HFFc6 (cell line): ENCODE data around the gene GLIPR2. TPM values are rescaled to one million over a fixed set of nuclear protein-coding genes. Genes with fewer than 3 reads are reported as not detected.

Experiments used
- DNase-seq: peaks from one replicate; pipeline ENCODE4 v3.0.0-alpha.2; 2018
- H3K27ac Mint-ChIP-seq: 2 replicates; pipeline ENCODE4 v1.8.0; 2020; ENCODE audit warnings: mild to moderate bottlenecking, mixed read lengths
- H3K27me3 Mint-ChIP-seq: 2 replicates; pipeline ENCODE4 v1.8.0; 2021; ENCODE audit warnings: mild to moderate bottlenecking, moderate library complexity, mixed read lengths; ENCODE audit not compliant: insufficient read depth
- H3K36me3 Mint-ChIP-seq: 2 replicates; pipeline ENCODE4 v1.8.0; 2021; ENCODE audit warnings: low read depth, mixed read lengths
- H3K4me1 Mint-ChIP-seq: 2 replicates; pipeline ENCODE4 v1.8.0; 2020; ENCODE audit warnings: low read depth, mixed read lengths
- H3K4me3 Mint-ChIP-seq: 2 replicates; pipeline ENCODE4 v1.8.0; 2020; ENCODE audit warnings: mild to moderate bottlenecking, moderate library complexity, mixed read lengths
- H3K9me3 Mint-ChIP-seq: 2 replicates; pipeline ENCODE4 v1.8.0; 2020; ENCODE audit warnings: mild to moderate bottlenecking, mixed read lengths
- CTCF ChIP-seq: fragments of 200-600 bp; sonication (generic); IDR thresholded peaks from 2 replicates; pipeline ENCODE4 v1.5.0; 2021; ENCODE audit warnings: antibody characterized with exemption, mild to moderate bottlenecking
- total RNA-seq, 6 experiments: library from RNA; stranded (reverse); fragmentation: NEBNext Ultra II Directional; extraction: Animal tissue kit (Norgen Biotek cat#: 25700); gene quantifications; 2 replicates in 1 of 6; 3 replicates in 5 of 6; pipeline ENCODE4 v1.2.3, GENCODE V29; 2021

The GLIPR2 gene
- total RNA-seq, 6 experiments from 2014 or later = 18.1 to 24.7 (median 23.4) TPM

GRCh38 chr9:36207016-36207415 lies 70.5 kb downstream of the GLIPR2 start:
- peaks cover 74% of the 10 kb centered on the region for H3K36me3 Mint-ChIP-seq
- peak overlapping the region; percentile 36; the same call in 1 of the 2 replicates for H3K4me3 Mint-ChIP-seq
- no peak for TF ChIP-seq CTCF
- peaks cover 47% of the 10 kb centered on the region for H3K4me1 Mint-ChIP-seq
- H3K27ac Mint-ChIP-seq = peak overlapping the region; percentile 81
- H3K27me3 Mint-ChIP-seq = no peaks in the 10 kb centered on the region
- peak; percentile 50 for DNase-seq
- H3K9me3 Mint-ChIP-seq = no peaks in the 10 kb centered on the region

DNA sequence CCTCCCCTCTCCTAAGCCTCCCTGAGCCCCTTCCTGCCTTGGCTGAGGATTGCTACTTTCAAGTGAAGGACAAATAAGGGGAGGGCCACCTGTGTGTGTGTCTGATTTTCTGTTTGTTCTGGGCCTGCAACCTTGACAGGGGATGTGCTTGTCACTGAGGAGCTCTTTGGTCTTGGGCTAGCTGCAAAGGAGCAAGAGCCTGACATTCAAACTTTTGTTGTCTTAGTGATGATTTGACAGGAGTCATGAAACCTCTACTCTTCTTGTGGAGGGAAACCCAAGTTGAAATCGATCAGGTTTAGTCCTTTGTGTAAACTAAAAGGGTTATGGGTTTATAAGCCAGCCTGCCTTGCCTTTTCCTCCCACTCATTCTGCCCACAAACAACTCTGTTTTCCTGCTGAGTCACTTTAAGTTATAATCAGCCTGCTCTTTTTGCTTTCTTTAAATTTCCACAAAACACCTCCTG lies 71.0 kb downstream of the GLIPR2 start:
- peaks cover 68% of the 10 kb centered on the region for H3K36me3 Mint-ChIP-seq
- H3K27ac Mint-ChIP-seq = peak overlapping the region; percentile 81
- no peaks in the 10 kb centered on the region for H3K27me3 Mint-ChIP-seq
- TF ChIP-seq CTCF = no peak
- no peaks in the 10 kb centered on the region for H3K9me3 Mint-ChIP-seq
- peaks cover 47% of the 10 kb centered on the region for H3K4me1 Mint-ChIP-seq
- no peak for DNase-seq
- H3K4me3 Mint-ChIP-seq = peak overlapping the region; percentile 36

GRCh38 chr9:36208521-36209253 lies 72.2 kb downstream of the GLIPR2 start:
- no peak for DNase-seq
- Mint-ChIP-seq H3K36me3 (peaks cover 62% of the 10 kb centered on the region), H3K4me3 (no peak overlapping the region), H3K4me1 (peaks cover 47% of the 10 kb centered on the region), H3K9me3 (no peaks in the 10 kb centered on the region), H3K27me3 (no peaks in the 10 kb centered on the region), H3K27ac (peak overlapping the region; percentile 81)
- TF ChIP-seq CTCF = no peak

DNA sequence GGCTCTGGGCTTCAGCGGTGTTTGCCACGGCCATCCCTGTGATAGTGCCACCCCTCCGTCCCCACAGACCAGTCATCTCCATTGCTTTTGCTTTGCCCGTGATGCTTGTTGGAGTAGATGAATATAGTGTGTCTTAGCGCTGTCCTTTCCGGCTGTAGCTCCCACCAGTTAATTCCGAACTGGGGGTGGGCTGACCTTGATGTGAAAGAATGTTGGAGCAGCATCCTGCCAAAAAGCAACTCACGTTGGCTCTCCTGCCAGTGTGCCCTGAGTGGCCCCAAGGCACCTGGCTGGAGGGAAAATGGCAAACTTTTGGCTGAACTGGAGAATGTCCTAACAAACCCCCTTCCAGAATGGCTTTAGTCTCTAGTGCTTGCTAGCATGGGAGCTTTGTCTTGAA lies 74.2 kb downstream of the GLIPR2 start:
- no peaks in the 10 kb centered on the region for H3K27me3 Mint-ChIP-seq
- no peak overlapping the region for H3K4me3 Mint-ChIP-seq
- no peak for TF ChIP-seq CTCF
- H3K36me3 Mint-ChIP-seq = peaks cover 47% of the 10 kb centered on the region
- no peak for DNase-seq
- H3K4me1 Mint-ChIP-seq = peaks cover 55% of the 10 kb centered on the region
- no peak overlapping the region; the same call in 1 of the 2 replicates for H3K27ac Mint-ChIP-seq
- no peaks in the 10 kb centered on the region for H3K9me3 Mint-ChIP-seq

DNA sequence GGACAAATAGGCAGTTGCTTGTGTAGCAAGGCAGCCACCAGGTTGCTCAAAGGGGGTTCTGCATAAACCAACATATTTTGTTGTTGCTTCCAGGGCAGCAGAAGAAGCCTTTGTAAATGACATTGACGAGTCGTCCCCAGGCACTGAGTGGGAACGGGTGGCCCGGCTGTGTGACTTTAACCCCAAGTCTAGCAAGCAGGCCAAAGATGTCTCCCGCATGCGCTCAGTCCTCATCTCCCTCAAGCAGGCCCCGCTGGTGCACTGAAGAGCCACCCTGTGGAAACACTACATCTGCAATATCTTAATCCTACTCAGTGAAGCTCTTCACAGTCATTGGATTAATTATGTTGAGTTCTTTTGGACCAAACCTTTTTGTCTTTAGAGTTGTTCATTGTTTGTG lies 75.0 kb downstream of the GLIPR2 start:
- H3K9me3 Mint-ChIP-seq = no peaks in the 10 kb centered on the region
- no peaks in the 10 kb centered on the region for H3K27me3 Mint-ChIP-seq
- TF ChIP-seq CTCF = no peak
- H3K4me1 Mint-ChIP-seq = peaks cover 51% of the 10 kb centered on the region
- peaks cover 44% of the 10 kb centered on the region for H3K36me3 Mint-ChIP-seq
- DNase-seq = no peak
- H3K27ac Mint-ChIP-seq = no peak overlapping the region
- H3K4me3 Mint-ChIP-seq = no peak overlapping the region
